ENCODE results near the gene MRGPRG.

MRGPRG gene

DNA sequence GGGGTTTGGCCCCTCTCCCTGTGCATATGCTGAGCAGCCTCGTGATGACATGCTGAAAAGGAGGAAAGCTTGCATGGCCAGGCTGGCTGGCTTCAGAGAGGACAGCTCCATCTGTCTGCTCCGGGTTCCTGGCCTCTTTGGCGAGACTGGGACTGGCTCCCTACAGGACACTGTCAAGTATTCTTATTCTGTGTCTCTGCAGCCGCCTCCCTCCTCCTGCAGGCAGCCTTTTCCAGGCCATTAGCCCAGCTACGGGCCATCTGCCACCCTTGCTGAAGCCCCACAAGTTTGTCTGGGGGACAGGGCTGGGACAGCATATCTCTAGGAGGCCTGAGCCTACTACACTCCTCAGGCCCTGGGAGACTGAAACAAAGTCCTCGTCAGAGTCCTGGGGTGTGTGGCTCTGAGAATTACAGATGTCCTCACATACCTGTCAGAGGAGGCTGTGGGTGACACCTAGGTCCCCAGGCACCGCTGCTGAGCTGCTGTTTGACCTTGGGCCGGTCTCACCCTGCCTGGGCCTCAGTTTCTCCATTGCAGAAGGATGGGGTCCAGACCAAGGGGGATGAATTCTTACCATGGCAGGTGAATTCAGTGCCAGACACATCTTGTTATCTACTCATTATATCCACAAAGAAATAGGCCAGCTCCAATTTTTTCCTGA is 11.0 kb downstream of the MRGPRG start:
- no peak for DNase-seq (ENCODE audit: low read depth in 2 of 2)

DNA sequence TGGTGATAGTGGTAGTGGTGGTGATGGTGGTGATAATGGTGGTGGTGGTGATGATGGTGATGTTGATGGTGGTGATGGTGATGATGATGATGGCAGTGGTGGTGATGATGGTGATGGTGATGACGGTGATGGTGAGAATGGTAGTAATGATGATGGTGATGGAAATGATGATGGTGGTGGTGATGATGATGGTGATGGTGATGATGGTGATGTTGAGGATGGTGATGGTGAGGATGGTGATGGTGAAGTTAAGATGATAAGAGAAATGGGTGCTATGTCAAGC is 11.8 kb downstream of the MRGPRG start:
- no peak for DNase-seq (ENCODE audit: low read depth in 2 of 2)

DNA sequence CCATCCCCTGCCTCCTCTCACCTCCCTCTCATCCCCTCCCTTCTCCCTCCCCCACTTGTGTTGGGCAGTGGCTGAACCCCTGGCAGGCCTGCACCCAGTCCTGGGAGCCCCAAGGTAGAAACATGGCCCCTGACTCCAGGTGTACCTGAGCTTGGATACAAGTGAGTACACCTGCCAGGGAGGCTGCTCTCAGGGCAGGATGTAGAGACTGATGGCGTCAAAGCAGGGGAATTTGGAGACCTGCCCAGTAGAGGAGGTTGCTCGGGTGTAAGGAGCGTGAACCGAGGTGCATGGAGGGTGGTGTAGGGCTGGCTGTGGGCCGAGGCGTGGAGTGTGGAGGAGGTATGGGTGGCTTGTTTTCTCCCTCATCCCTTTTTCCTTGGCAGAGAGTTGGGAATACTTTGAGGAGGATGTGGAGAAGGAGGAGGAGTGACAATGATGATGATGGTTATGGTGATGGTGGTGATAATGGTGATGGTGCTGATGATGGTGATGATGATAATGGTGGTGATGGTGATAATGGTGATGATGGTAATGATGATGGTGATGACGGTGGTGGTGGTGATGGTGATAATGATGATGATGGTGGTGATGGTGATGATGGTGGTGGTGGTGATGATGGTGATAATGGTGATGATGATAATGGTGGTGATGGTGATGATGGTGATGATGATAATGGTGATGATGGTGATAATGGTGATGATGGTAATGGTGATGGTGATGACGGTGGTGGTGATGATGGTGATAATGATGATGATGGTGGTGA is 12.3 kb downstream of the MRGPRG start:
- no peak for DNase-seq (ENCODE audit: low read depth in 2 of 2)

DNA sequence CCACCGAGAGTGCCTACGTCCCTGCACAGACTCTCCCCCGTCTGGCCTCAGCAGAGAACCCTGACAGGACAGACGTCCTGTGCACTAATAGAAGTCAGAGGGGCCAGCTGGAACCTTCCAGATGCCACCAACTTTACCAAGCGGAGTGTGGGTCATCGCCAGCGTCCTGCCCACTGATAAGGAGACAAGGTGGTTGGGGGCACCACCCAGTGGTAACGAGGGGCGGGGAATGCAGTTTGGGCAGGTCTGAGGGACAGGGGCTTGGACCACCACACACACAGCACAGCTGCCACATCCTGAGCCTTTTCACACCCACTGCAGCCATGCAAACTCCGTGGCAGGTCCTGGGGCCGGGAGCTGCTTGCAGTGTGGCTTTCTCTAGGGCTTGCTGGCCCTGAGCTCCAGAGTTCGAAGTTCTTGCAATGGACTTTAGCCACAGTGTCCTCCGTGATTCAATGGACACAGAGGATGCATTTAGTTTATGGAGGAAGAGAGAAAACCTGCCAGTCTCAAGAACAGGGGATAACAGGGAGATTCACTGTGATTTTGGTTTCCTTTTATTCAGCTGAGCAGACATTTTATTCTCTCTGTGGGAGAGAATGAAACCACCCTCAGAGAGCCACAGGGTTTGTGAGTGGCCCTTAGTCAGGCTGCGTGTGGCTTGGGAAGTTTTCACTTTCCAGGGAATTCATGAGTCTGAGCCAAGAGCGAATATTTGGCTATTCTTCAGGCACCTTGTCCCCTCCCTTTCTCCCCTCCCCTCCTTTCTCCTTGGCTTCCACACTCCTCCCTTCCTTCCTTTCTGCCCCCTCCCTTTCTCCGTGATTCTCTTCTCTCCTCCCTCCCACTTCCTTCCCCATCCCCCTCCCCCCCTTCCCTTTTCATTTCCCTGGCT is 13.1 kb downstream of the MRGPRG start:
- no peak for DNase-seq (ENCODE audit: low read depth in 2 of 2)

DNA sequence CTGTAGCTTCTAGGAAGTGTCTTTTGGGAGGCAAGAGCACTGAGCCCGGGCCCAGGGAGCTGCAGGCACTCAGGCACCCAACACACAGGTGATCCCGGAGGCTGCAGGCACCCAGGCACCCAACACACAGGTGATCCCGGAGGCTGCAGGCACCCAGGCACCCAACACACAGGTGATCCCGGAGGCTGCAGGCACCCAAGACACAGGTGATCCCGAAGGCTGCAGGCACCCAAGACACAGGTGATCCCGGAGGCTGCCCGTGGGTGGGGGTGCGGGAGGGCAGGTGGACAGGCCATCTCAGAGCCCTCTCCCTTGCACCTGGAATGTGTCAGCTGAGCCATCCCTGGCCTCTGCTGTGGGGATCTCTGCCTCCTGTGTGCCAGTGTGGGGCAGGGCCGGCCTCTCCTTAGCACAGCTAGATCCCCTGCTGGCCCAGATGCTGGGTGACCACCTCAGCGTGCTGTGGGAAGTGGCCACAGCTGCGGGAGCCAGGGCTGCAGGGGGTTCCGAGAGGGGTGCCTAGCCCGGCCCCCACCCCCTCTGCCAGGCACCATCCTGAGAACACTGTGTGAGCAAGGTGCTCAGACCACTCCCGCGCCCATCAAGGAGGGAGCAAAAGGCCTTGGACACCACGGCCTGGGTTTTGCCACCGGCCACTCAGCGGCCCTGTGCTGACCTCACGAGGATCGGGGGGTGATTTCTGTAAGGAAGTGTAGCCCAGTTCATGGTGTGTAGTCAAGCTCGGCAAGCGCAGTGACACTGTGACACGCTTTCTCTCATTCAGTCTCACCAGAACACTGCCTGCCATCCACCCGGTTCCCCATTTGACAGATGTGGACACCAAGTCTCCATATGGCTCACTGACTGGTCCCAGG is 14.2 kb downstream of the MRGPRG start:
- DNase-seq (ENCODE audit: low read depth in 2 of 2): no peak

DNA sequence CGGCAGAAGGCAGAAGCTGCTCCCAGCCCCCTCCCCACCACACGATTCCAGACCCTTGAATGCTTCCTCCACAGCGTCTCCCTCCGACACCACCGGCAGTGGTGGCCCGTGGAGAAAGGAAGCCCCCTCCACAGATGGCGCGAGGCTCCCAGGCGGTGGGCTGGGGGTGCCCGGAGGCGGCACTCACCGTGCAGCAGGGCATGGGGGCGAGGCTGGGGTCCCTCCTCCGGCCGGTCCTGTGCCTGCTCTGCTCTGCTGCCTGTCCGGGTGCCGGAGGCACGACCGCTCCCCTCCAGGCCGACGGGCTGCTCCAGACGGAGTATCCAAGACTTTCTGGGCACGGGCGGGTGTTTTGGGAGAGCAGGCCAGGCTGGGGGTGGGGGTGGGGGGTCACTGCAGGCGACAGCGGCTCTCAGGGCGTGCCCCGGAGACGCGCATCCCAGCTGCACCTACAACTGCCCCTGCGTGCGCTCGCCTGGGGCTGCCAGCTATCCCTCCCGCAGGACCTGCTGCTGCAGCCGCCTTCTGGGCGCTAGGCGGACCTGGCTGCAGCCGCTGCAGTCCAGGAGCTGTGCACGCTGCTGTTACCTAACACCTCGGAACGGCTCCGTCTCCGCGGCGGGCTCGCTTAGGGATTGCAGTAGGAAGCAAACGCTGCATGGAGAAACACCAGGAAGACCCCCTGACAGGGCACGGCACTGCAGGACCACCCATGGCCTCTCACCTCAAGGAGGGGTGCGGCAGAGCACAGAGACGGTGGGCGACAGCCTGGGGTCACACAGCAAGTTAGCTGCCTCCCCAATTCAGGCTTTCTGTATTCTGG is 15.2 kb downstream of the MRGPRG start:
- DNase-seq (ENCODE audit: low read depth in 2 of 2): no peak

DNA sequence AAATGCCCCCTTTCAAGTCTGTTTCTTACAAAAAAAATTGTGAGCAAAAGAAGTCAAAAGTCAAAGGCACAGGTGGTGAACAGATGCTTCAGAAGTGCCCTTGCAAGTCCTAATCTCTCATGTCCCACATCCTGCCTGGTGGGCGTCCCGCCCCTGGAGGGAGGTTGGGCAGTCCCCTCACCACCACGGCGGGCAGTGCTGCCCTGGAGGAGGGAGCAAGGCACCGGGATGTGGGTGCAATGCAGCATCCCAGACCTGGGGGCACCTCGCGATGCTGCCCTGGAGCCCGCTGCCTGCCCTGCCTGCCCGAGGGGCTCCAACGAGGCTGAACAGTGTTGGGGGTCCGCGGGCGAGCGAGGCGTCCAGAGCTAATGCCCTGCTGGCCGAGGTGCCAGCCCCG is 15.9 kb downstream of the MRGPRG start:
- no peak for DNase-seq (ENCODE audit: low read depth in 2 of 2)

DNA sequence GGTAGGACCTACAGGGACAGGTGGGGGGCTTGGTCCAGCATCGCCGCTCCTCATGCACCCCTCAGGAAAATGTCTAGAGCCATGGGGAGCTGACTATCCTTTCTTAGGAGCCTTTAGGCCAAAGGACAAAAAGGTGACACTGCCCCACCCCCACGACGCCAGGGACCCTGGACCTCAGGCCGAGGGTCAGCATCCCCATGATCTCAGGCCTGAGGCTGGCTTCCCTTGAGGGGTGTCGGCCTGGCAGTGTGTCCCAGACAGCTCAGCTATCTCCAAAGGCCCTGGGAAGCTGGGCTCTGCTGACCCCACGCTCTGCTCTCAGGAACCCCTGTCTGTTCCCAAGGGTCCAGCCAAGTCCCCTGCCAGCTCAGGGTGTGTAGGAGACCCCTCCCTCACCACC is 16.3 kb downstream of the MRGPRG start:
- no peak for DNase-seq (ENCODE audit: low read depth in 2 of 2)

DNA sequence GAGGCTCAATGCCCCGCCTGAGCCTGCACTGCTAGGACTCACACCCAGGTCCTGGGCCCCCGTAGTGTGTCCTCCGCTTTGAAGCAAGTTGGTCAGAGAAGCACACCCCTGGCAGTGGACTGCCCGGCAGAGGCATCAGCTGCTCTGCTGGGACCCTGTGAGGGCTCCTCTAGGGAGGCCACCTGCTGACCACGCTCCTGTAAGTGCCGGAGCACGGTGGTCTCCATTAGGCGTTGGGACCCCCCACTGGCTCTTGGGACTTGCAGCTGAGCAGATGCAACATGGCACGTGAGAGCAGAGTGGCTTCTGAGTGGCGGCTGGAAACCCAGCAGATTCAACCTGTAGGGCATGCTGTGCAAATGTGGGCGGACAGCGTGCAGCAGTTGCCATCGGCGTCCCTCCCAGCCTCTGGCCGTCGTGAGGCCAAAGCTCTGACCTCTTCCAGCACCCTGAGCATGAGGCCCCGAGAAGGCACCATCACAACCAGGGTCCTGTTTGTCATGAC is 16.9 kb downstream of the MRGPRG start:
- no peak for DNase-seq (ENCODE audit: low read depth in 2 of 2)

DNA sequence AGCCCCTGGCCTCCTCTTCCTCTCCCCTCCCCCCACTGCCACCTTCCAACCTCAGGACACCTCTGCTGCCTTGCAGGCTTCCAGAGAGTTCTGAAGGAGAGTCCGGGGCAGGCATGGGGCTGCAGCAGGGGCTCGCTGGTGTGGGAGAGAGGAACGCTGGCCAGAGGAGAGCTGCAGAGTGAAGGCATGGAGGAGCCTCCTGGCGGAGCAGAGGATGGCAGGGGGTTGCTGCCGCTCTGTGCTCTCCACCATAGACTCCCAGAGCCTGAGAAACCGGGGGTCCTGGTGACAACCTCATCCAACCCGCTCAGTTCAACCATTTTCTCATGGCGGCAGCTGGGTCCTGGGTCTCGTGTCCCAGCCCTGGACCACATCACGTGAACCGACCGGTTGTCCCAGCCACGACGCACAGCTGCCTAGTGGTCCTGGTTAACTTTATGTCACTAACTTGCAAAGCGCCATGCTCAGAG is 17.5 kb downstream of the MRGPRG start:
- no peak for DNase-seq (ENCODE audit: low read depth in 2 of 2)

DNA sequence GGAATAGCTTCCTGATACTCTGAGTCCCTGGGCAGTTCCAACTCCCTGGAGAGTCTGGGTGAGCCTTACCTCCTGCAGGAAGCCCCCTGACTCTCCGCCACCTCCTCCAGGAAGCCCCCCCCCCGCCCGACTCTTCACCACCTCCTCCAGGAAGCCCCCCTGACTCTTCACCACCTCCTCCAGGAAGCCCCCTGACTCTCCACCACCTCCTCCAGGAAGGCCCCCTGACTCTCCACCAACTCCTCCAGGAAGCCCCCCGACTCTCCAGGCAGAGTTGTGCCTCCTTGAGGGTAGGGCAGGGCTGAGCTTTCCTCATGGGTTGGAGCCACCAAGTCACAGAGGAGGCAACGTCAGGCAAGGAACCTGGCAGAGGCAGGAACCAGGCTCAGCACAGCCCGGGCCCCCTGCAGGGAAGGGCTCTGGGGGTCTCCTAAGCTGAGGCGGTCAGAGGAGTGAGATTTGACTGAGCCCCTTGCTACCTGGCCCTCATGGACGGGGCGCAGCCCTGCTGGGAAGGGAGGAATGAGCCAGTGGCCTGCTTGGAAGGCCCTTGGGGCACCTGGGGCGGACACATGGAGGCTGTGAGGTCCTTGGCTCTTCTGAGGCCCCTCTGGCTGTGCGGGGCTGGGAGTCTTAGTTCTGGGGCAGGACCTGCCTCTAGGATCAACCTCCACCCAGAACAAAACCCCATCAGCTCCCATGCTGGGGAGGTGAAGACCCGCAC is 18.1 kb downstream of the MRGPRG start:
- DNase-seq (ENCODE audit: low read depth in 2 of 2): no peak

DNA sequence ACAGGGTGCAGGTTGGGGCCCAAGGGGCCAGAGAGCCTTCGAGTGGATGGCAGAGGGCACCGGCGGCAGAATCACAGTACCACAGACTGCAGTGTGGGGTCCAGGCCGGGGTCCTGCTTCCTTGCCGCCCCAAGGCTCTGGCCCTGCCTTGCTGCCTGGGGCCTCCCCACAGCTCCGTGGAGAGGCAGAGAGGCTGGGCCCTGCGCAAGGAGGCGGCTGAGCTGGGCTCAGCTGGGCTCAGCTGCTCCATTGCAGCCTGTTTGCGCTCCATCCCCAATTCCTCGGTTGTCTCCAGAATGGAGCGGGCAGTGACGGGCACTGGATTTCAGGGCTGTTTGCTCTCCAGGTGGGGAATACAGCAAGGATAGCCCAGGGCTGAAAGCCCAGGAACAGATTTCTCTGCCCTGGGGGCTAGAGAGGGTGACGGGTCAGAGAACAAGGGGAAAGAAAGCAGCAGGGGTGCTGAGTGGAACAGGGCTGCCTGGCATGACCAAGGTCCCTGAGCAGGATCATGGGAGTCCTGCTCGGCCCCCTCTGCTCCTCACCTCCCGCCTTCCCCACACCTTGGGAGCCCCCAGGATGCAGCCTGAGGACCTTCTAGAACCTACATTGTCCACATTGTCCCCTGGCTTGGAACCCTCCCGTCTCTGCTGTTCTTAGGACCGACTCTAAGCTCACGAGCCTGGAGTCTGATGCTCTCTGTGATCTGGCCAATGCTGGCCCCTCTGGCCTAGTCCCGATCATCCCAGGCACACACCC is 18.9 kb downstream of the MRGPRG start:
- DNase-seq (ENCODE audit: low read depth in 2 of 2): no peak

DNA sequence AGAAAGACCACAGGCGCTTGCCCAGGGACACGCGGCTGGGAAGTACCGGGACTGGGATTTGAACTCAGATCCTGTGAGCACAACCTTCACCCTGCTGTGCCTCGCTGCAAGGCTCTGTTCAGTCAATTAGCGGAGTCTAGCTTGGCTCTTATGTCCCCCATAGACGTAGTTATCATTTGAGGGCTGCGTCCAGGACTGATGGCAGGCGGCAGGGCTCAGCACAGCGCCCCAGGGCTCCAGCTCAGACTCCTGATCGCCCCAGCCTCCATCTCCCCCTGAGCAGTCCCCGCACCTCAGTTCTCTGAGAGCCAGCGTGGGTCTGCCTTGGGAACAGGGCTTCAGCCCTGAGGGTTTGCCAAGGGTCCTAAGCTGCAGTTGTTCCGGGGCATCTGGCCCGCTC is 19.8 kb downstream of the MRGPRG start:
- no peak for DNase-seq (ENCODE audit: low read depth in 2 of 2)

DNA sequence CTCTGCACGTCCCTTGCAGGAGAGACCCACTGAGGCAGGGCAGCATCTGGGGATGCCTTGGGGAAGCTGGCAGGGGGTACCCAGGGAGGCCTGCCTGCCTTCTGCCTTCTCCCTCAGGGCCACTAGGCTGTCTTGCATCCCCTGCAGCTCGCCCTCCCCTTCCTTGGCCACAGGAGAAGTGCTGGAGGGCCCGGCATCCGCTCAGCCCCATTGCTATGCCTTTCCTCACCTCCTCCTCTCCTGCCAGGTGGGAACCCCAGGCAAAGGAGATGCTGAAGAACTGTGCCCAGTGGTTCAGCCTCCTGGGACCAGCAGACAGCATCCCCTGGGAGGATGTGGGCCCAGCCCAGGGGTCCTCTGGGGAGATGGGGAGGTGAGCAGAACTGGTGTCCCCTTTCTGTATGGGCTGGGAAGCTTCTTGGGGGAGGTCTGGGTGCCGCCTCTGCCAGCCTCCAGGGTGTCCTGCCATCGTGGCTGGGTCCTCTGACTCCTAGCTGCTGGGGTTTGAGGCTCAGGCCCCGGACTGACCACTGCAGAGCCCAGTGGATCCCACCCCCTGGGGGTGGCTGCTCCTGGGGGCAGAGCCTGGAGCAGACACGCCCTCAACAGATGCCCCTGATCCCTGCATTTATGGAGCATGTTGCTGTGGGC is 20.6 kb downstream of the MRGPRG start:
- DNase-seq (ENCODE audit: low read depth in 2 of 2): no peak

DNA sequence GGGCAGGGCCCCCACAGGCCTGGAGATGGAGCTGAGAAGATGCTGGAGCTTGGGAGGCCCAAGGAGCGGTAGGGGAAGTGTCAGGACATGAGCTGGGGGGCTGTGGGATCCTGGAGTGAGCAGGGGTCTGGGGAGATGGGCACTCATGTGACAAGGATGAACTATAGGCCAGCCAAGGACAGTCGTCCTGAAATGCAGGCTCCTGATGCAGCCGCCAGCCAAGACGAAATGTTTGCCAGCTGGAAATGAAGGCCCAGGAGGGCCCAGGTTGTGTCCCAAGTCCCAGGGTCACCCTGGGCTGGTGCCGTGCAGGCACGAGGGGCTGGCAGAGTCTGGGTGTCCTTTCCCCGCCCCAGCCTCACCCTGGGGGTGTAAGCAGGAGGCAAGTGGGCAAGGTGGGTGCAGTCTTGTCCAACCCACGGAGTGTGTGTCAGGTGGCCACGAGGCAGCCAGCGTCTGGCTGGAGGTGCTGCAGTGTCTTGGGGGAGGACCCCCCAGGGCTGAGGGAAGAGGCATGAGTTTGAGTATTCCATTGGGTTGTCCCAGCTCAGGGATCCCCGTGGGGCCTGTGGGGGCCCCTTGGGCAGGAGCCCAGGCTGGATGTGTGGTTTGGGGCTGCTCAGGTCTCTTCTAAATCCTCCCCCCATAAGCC is 21.4 kb downstream of the MRGPRG start:
- no peak for DNase-seq (ENCODE audit: low read depth in 2 of 2)

DNA sequence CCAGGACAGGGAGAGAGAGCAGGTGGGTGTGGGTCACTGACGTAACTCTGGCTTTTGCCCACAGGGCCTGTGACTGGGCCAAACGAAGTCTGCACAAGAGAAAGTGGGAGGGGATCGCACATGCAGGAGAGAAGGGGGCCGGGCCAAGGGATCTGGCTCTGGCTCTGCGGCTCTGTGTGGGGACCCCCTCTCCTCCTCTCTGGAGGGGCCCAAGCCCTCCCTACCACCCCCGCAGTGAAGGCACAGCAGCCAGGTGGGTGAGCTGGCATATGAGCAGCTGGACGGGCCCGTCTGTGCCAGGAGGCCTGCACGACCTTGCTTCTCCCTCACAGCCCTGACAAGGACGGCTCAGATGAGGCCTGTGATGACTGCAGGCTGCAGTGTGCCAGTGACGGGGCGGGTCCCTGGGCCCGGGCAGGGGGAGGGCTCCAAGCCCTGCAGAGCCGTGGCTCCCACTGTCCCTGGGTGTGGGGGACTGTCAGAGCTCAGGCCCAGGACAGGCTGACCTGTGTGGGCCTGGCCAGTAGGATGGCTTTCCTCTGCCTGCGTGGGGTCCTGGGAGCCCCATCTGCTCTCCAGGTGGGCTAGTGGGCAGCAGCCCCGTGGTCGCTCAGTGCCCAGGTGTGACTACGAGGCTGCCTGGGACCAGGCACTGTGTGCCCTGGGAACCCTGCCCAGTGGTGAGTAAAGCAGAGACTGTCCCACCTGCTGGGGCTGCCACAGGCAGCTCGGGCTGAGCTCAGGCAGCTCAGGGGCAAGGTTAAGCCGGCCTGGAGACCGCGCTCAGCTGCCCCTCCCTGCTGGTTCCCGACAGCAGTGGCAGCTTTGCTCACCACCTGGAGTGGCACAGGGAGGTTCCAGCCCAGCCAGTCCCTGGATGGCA is 22.2 kb downstream of the MRGPRG start:
- no peak for DNase-seq (ENCODE audit: low read depth in 2 of 2)

Measured in stimulated activated CD8-positive, alpha-beta memory T cell treated with anti-CD3 and anti-CD28 coated beads, Interleukin-7, amount 100 ng/mL, for 1 hour (primary cell).